GM21447 (cell line): ENCODE measurements around the gene PLA2G4A.

Experiments used
- ATAC-seq: cut with Tn5 transposase; IDR thresholded peaks from one replicate; pipeline ENCODE4 v1.9.1; 2021; ENCODE audit not compliant: unreplicated experiment

Gene PLA2G4A

GRCh38 chr1:186872291-186872690 lies 43.5 kb downstream of the PLA2G4A start:
- ATAC-seq: no peak

- ATAC-seq: no peak
Measured at GRCh38 chr1:186873687-186874086, 44.9 kb downstream of the PLA2G4A start.

GRCh38 chr1:186875896-186876835 lies 47.4 kb downstream of the PLA2G4A start:
- no peak for ATAC-seq

GRCh38 chr1:186878356-186878755 lies 49.6 kb downstream of the PLA2G4A start:
- no peak for ATAC-seq

- no peak for ATAC-seq
Measured at GRCh38 chr1:186880982-186881381, 52.2 kb downstream of the PLA2G4A start.

GRCh38 chr1:186882372-186883134 lies 53.8 kb downstream of the PLA2G4A start:
- no peak for ATAC-seq

GRCh38 chr1:186884251-186884650 lies 55.5 kb downstream of the PLA2G4A start:
- ATAC-seq: no peak

GRCh38 chr1:186887203-186887602 lies 58.5 kb downstream of the PLA2G4A start:
- ATAC-seq: no peak

- ATAC-seq: no peak
Measured at GRCh38 chr1:186888367-186888766, 59.6 kb downstream of the PLA2G4A start.

- ATAC-seq: no peak
Measured at GRCh38 chr1:186892936-186893335, 64.2 kb downstream of the PLA2G4A start.

- no peak for ATAC-seq
Measured at GRCh38 chr1:186894415-186894814, 65.7 kb downstream of the PLA2G4A start.

GRCh38 chr1:186896211-186896610 lies 67.5 kb downstream of the PLA2G4A start:
- no peak for ATAC-seq

- ATAC-seq: no peak
Measured at GRCh38 chr1:186897008-186897407, 68.3 kb downstream of the PLA2G4A start.

- peak; percentile 93 for ATAC-seq
Measured at GRCh38 chr1:186899577-186899976, 70.8 kb downstream of the PLA2G4A start.

- no peak for ATAC-seq
Measured at GRCh38 chr1:186899977-186900376, 71.2 kb downstream of the PLA2G4A start.

- no peak for ATAC-seq
Measured at GRCh38 chr1:186900539-186901237, 71.9 kb downstream of the PLA2G4A start.

- ATAC-seq: no peak
Measured at GRCh38 chr1:186901631-186902030, 72.9 kb downstream of the PLA2G4A start.

- no peak for ATAC-seq
Measured at GRCh38 chr1:186903374-186904136, 74.8 kb downstream of the PLA2G4A start.

GRCh38 chr1:186904361-186904760 lies 75.6 kb downstream of the PLA2G4A start:
- no peak for ATAC-seq

- no peak for ATAC-seq
Measured at GRCh38 chr1:186905561-186905960, 76.8 kb downstream of the PLA2G4A start.

GRCh38 chr1:186915555-186915954 lies 86.8 kb downstream of the PLA2G4A start:
- ATAC-seq: no peak
